Dermis blood vessel endothelial cell (primary cell): ENCODE data around the gene RDH13. TPM values are rescaled to one million over a fixed set of nuclear protein-coding genes. Genes with fewer than 3 reads are reported as not detected.
A peak's percentile ranks its signal among the peaks of the same experiment; 100 is the strongest.
"Not testable (repeated sequence)": the region's sequence is repeated elsewhere in the genome, so short reads cannot be mapped to it uniquely, and the experiment has no call there.

Source experiments
- DNase-seq: peaks from one replicate; pipeline ENCODE4 v3.0.0; 2010
- total RNA-seq: library from RNA; depleted of rRNA; stranded (reverse); fragments of >200 nt; gene quantifications from 2 replicates; pipeline ENCODE4 v1.2.3, GENCODE V29; 2014

Gene RDH13
- total RNA-seq, 1 donor from 2014 or later, result 18.4 TPM

DNA sequence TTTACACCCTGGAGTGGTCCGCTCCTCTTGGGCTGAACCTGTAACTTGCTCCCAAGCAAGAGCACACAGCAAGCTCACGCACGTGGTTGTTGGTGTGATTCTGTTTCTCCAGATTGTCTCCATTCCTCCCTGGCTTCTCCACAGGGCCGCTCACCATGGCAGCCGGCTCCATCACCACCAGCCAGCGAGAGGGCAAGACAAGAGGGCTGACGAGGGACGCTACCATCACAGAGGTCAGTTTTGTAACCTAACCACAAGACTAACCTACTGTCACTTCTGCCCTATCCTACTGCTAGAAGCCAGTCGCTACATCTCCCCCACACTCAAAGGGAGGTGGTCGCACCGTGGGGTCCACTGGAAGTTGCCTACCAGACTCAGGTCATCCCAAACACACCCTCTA, 20.3 kb downstream of the RDH13 start:
- DNase-seq, result no peak

DNA sequence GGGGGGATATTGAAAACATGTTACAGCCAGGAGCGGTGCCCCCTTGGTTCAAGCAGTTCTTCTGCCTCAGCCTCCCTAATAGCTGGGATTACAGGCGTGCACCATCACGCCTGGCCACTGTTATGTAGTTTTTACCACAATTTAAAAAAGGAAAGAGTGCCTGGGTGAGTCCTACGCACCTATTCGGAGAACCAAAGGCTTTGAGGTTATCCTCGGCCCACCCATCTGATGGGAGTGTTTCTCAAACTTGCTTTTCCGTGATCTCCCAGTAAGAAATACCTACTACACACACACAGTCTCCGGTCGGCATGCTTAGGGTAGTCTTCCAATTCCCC, 20.6 kb downstream of the RDH13 start:
- DNase-seq, result no peak

DNA sequence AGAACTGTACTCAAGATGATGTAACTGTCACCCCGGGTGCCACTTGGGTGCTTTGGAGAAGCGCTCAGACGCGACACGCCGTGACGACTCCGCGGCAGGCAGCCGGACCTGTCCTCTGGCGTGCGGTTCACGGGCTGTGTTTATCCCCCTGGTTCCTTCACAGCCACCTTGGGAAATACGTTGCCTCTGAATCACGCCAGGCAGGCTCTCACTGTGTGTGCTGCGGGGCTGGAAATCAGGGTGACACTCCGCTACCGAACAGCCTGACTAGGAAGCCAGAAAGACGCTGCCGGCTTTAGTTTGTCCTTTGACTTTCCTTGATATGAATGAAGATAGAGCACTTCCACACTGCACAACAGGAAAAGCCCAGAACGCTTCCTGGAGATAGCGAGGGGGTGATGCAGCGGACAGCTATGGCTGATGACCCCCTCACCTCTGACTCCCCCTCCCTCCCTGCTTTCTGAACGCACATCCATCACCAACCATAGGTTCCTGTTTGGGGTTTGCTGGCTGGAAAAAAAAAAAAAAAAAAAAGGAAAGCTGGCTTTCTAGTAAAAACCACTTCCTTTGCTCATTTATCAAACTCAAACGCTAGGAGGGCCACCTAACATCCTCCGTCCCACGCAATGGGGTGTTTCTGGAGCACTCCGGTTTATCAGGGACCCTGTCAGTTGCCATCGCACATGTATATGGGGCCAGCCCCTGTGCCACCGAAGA, 21.2 kb downstream of the RDH13 start:
- DNase-seq, result peak; percentile 57

DNA sequence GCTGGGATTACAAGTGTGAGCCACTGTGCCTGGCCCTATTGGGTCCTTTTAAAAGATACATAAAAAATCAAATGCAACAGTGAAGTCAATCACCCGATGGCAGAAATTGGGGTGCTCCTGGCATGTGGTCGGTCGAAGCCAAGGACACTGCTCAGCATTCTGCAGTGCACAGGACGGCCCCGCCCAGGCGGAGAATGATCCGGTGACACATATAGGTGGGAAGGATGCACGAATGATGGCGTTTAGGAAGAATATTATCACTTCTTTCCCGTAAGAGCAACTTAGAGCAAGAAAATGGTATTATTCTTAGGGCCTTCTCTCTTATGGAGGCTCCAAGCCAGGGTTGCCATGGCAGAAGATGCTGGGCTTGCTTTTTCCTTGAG, 21.7 kb downstream of the RDH13 start:
- DNase-seq, result no peak

DNA sequence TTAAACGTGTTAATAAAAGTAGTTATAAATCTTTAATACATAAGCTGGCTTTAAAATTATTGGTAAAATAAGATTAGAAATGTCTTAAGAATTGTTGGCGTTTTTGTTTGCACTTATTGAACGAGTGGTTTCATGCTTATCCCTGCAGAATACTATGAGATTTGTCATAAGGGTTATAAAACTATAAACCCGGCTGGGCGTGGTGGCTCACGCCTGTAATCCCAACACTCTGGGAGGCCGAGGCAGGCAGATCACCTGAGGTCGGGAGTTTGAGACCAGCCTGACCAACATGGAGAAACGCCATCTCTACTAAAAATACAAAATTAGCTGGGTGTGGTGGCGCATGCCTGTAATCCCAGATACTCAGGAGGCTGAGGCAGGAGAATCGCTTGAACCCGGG, 22.3 kb downstream of the RDH13 start:
- not testable (repeated sequence) for DNase-seq

DNA sequence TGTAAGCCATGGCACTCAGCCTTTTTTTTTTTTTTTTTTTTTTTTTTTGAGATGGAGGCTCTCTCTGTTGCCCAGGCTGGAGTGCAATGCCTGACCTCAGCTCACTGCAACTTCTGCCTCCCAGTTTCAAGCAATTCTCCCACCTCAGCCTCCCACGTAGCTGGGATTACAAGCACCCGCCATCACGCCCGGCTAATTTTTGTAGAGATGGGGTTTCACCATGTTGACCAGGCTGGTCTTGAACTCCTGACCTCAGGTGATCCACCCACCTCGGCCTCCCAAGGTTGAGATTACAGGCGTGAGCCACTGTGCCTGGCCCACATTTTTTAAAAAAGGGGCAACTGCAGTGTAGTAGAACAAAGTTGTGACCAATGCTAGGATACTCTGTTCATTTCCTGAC, 25.3 kb downstream of the RDH13 start:
- not testable (repeated sequence) for DNase-seq

DNA sequence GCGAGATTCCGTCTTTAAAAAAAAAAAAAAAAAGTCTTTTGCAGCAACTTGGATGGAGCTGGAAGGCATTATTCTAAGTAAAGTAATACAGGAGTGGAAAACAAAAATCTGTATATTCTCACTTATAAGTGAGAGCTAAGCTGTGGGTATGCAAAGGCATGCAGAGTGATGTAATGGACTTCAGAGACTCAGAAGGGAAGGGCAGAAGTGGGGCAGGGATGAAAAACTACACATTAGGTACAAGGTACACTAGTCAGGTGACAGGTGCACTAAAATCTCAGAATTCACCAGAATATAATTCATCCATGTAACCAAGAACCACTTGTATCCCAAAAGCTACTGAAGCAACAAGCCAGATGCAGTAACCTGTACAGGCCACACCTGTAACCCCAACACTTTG, 26.9 kb downstream of the RDH13 start:
- DNase-seq, result no peak

DNA sequence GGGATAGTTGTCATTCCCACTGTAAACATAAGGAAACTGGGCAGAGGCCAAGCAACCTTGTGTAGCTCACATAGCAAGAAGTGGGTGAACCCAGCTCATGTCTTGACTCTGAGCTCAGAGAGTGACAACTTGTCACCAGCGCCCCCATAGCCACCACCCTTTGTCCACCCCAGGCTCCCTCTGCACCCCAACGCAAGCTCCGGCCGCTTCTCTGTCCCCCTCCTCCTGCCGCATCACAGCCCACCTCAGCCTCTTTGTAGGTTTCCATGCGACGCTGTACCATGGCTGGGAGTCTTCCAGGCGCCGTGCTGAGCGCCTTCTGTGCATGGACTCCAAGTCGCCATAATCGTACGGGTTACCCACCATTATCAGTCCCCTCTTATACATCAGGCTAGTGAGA, 28.2 kb downstream of the RDH13 start:
- DNase-seq, result no peak

DNA sequence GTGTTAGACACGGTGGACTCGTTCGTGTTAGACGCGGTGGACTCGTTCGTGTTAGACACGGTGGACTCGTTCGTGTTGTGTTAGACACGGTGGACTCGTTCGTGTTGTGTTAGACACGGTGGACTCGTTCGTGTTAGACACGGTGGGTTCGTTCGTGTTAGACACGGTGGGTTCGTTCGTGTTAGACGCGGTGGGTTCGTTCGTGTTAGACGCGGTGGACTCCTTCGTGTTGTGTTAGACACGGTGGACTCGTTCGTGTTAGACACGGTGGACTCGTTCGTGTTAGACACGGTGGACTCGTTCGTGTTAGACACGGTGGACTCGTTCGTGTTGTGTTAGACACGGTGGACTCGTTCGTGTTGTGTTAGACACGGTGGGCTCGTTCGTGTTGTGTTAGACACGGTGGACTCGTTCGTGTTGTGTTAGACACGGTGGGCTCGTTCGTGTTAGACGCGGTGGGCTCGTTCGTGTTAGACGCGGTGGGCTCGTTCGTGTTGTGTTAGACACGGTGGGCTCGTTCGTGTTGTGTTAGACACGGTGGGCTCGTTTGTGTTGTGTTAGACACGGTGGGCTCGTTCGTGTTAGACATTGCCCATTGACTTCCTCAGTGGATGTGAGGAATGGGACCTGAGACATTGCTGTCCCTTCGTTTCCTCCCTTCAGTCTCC, 29.8 kb downstream of the RDH13 start:
- DNase-seq, result not testable (repeated sequence)

DNA sequence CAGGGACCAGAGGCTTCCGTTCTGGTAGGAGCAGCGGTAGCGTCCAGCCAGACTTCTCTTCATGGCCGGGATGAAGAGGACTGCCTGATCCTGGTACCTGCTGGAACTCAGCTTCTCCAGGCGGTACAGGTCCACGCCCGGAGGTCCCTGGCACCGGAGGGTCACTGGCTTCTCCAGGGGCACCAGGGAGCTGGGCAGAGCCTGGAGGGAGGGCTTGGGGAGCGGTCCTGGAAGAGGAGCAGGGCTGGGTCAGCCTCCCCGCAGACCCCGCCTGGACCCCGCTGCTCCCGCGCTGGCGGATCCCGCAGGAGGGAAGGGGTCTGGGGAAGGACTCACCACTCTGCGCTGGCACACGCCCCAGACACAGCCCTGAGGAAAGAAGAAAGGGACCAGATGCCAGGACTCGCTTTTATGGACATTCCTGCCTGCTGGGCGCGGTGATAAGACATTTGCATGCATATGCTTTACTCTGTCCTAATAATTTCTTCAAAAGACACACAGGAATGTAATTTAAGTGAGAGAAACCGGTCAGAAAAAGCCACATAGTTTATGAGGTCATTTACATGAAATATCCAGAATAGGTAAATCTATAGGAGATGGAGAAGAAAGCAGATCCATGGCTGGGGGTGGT, 30.7 kb downstream of the RDH13 start:
- no peak for DNase-seq

DNA sequence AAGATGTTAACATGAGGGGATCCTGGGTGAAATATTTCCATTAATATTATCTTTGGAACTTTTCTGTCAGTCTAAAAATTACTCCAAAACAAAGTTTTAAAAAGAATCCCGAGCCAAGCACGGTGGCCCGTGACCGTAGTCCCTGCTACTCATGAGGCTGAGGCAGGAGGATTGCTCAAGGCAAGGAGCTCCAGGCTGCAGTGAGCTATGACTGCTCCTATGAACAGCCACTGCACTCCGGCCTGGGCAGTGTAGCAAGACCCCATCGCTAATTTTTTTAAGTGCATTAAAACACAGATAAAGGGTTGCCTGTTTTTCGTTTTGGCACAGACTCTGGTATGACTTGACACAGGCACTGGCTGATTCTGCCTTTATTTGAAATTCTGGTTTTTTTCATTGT, 31.8 kb downstream of the RDH13 start:
- no peak for DNase-seq

DNA sequence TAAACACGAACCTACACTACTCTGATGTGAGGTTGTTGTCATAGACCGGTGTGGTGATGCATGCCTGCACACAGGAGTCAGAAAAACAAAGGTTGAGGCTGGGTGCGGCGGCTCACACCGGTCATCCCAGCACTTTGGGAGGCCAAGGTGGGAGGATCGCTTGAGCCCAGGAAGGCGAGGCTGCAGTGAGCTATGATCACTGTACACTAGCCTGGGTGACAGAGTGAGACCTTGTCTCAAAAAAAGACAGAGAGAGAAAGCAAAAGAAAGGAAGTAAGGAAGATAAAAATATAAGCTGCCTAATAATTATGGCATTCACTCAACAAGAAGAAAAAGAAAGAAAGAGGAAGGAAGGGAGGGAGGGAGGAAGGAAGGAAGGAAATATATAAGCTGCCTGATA, 34.2 kb downstream of the RDH13 start:
- no peak for DNase-seq

DNA sequence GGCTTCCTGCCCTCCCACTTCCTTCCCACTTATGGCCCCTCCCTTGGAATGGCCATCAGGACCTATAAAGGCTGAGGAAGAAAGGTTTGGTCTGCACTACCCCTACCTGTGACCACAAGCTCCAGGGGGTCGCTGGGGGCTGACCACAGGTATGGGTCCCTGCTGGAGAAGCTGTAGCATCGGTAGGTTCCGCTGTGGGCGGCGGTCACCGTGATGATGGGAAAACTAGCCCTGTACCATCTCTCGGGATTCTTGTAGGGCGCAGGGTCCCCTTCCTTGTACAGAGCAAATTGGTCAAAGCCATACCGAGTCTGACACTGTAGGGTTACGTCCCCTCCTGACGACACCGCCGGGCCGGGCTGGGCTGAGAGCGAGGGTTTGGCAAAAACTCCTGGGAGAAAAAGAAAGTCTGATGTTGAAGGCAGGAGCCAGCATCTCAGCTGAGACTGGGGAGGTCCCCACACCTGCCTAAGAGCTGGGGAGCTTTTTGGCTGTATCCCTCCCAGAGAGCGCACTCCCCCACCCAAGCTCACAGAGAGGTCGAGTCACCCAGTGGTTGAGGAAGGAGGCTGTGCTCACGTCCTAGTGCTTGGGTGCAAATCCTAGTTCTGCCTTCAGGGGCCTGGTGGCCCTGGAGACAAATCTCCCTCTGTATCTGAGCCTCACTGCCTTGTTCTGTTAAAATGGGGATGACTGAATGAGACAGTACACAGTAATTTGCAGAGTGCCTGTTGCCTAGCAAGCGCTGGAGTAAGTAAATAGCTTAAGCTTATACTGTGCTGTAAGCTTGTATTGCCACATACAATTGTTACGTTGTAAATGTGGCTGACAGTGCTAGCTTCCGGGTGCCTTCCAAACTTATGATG, 35.2 kb downstream of the RDH13 start:
- DNase-seq, result no peak

DNA sequence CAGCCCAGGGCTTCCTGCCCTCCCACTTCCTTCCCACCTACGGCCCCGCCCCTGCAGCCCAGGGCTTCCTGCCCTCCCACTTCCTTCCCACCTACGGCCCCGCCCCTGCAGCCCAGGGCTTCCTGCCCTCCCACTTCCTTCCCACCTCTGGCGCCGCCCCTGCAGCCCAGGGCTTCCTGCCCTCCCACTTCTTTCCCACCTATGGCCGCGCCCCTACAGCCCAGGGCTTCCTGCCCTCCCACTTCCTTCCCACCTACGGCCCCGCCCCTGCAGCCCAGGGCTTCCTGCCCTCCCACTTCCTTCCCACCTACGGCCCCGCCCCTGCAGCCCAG, 35.8 kb downstream of the RDH13 start:
- DNase-seq, result not testable (repeated sequence)

DNA sequence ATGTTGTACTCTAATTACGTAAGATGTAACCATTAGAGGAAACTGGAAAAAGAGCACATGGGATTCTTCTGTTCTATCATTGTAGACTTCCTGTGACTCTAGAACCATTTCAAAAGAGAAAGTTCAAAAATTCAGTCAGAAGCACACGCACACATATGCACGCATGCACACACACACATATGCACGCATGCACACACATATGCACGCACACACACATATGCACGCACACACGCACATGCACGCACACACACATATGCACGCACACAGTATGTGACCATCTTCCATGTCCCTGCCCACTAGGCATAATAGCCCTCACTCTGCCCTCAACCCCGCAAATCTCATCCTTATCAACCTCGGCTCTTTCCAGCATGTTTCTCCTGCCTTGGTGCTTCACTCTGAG, 38.8 kb downstream of the RDH13 start:
- no peak for DNase-seq

DNA sequence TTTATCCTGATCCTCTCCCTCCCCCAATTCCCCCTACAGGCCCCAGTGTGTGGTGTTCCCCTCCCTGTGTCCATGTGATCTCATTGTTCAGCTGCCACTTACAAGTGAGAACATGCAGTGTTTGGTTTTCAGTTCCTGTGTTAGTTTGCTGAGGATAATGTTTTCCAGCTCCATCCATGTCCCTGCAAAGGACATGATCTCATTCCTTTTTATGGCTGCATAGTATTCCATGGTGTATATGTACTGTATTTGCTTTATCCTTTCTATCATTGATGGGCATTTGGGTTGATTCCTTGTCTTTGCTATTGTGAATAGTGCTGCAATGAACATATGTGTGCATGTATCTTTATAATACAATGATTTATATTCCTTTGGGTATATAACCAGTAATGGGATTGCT, 42.6 kb downstream of the RDH13 start:
- DNase-seq, result not testable (repeated sequence)

DNA sequence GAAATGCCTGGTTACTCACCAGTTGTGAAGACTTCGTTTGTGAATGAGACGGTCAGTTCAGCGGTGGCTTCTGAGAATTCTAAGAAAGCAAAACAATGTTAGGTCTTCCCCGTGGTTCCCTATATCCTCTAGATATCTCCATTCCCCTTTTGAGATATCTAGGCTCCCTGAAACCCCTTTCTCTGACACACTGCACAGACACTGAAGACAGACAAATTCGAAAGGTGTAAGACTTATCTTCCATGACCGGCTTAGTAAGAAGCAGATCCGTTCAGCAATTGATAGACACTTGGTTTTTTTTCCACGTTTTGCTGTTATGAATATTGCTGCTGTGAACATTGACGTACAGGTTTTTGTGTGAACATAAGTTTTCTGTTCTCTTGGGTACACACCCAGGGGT, 44.3 kb downstream of the RDH13 start:
- no peak for DNase-seq

DNA sequence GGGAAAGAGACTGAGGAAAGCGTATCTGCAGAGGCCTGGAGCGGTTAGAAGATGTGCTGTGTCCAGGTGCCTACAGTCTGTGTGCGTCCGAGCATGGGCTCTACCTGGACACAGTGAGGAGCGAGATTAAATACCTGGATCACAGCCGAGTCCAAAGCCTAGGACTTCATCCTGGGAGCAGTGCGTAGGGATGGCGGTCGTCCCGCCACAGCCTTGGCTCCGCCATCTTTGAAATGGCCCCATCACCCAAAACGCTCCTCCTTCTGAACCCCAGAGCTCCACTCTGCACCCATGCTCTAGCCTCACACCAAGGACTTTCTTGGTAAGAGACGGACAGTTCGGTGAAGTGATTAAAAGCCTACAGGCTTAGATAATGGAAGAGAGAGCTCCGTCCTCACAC, 44.7 kb downstream of the RDH13 start:
- no peak for DNase-seq

DNA sequence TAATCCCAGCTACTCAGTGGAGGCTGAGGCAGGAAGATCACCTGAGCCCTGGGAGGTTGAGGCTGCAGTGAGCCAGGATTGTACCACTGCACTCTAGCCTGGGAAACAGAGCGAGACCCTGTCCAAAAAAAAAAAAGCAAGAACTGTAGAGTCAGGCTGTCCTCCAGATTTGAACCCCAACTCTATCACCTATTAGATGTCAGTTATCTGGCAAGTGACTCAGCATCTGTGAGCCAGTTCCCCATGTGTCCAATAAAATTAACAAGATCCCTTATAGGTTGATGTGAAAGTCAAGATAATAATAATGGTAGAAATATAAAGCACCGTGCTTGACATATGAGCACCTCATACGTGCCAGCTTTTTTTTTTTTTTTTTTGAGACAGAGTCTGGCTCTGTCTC, 46.9 kb downstream of the RDH13 start:
- DNase-seq, result no peak

DNA sequence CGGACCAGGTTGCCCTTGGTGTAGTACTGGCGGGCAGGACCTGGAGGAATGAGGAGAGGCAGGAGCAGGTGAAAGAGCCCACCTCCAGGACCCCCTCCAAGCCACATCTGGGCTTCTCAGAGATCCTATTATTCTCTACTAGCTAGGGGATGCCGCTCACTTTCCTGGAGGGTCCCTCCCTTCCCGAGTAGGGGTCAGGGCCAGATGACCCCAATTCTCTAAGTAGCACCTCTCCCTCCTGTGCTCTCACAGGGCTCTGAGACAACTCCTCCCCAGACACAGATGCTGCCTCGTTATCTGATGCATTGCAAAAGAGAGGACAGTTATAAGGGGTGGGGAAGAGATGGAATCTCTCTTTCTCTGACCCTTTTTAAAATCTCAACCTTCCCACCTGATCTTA, 47.8 kb downstream of the RDH13 start:
- DNase-seq, result no peak

DNA sequence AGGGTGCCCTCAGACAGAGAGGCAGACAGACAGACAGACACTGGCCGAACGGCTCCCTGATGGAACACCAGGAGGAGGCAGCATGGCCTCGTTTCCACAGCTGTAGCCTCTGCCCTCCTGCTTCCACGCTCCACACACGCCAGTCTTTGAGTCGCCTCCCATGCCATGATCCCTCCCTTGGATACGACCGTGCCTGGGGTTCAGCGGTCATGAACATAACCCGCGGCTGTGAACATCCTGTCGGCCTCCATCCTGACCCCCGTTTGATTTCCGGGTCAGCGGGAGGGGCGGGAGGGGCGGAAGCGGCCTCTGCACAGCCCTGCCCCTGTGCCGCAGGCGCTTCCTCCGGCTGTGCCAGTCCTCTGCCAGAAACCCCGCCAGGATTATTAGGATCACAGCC, 48.2 kb downstream of the RDH13 start:
- peak; percentile 33 for DNase-seq

DNA sequence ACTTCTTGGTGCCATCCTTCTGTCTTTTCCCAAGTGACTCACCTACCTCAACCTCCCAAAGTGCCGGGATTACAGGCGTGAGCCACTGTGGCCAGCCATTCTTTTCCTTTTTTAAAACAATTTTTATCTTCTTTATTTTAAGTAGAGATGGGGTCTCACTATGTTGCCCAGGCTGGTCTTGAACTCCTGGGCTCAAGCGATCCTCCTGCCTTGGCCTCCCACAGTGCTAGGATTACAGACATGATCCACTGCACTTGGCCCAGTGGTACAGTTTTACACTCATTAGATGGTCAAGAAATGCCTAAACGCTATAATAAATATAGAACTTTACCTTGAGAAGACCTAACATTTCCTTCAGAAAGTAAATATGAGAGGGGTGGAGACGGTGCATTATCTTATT, 49.4 kb downstream of the RDH13 start:
- no peak for DNase-seq

DNA sequence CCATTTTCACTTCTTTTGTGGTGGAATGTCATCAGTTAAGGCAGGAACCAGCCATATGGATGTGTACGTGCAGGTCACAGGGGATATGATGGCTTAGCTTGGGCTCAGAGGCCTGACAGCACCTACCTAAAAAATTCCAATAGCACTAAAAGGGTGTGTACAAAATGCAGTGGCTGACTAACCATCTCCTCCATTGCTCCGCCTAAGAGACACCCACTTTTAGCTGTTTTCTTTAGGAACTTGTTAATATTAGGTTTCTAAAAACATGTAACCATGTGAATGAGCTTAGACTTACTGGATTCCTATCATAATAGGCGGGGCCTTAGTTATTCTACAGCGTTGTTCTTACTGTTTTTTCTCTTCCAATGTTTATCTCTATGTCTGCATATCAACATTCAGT, 50.6 kb downstream of the RDH13 start:
- no peak for DNase-seq

DNA sequence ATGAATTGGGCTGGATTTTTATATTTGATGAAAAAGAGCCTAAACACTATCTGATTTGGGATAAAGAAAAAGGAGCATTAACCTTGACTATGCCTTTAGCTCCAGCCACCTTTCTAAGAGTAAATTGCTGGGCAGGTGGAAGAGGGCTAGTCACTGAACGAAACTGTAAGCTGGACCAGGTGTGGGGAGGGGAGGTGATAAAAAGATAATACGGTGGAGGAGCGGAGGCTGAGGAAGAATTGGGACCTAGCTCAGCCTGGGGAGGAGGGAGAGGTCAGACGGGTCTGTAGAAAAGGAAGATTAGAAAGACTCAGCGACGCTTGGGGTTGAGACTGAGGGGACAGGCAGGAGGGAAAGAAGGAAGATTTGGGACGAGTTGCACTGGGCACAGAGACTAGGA, 52.4 kb downstream of the RDH13 start:
- DNase-seq, result not testable (repeated sequence)
